H1 (cell line): ENCODE measurements around the gene RTP1. TPM values are rescaled to one million over a fixed set of nuclear protein-coding genes. Genes with fewer than 3 reads are reported as not detected.

Experiments
- CTCF ChIA-PET: fragments of 300-600 bp; sonication (Branson Sonifier 250); formaldehyde crosslinking; loops from one replicate; lab custom pipeline; 2021; ENCODE audit not compliant: partially characterized antibody; lab: Charles Lee
- POLR2A ChIA-PET: fragments of 300-600 bp; sonication (Branson Sonifier 250); formaldehyde crosslinking; loops from one replicate; lab custom pipeline; 2021; ENCODE audit warnings: inconsistent platforms; ENCODE audit not compliant: partially characterized antibody; lab: Charles Lee
- DNase-seq, 2 experiments: peaks; one replicate each; pipeline versions ENCODE4 v3.0.0 to v3.0.0-alpha.2; 2010 to 2022; ENCODE audit warnings: low spot score in 2 of 2, low read depth in 1 of 2, mixed read lengths in 1 of 2
- FAIRE-seq: peaks from 2 replicates; lab custom pipeline; 2011; peaks lifted over from hg19 to GRCh38; lab: Jason Lieb, UNC
- H2AFZ ChIP-seq: 2 replicates; pipeline ENCODE4 v1.8.1; 2012; ENCODE audit warnings: low read length, inconsistent platforms
- H2AK5ac ChIP-seq: 2 replicates; pipeline ENCODE4 v1.6.1; 2013; ENCODE audit warnings: low read depth, low read length
- H2BK120ac ChIP-seq: replicated peaks from 2 replicates; pipeline ENCODE3; 2013; ENCODE audit warnings: low read depth, low read length, inconsistent platforms
- H2BK12ac ChIP-seq: 2 replicates; pipeline ENCODE4 v1.6.1; 2013; ENCODE audit warnings: low read depth, low read length
- H2BK15ac ChIP-seq: 2 replicates; pipeline ENCODE4 v1.6.1; 2013; ENCODE audit warnings: low read length
- H2BK20ac ChIP-seq: 2 replicates; pipeline ENCODE4 v1.6.1; 2013; ENCODE audit warnings: low read length
- H2BK5ac ChIP-seq: 2 replicates; pipeline ENCODE4 v1.6.1; 2013; ENCODE audit warnings: low read depth, low read length
- H3K14ac ChIP-seq: 2 replicates; pipeline ENCODE4 v1.6.1; 2013; ENCODE audit warnings: inconsistent platforms; ENCODE audit not compliant: insufficient read length
- H3K18ac ChIP-seq: 2 replicates; pipeline ENCODE4 v1.6.1; 2013; ENCODE audit warnings: low read length; ENCODE audit errors: extremely low read depth
- H3K23ac ChIP-seq: 2 replicates; pipeline ENCODE4 v1.6.1; 2013; ENCODE audit warnings: inconsistent platforms; ENCODE audit not compliant: insufficient read length
- H3K23me2 ChIP-seq: 2 replicates; pipeline ENCODE4 v1.6.1; 2013; ENCODE audit warnings: low read depth, low read length
- H3K27ac ChIP-seq: 2 replicates; pipeline ENCODE4 v1.6.1; 2011; ENCODE audit warnings: low read depth, low read length, inconsistent platforms
- H3K27me3 ChIP-seq, 4 experiments: replicated peaks in 1 of 4; 1 replicate in 1 of 4; 2 replicates in 3 of 4; pipeline versions ENCODE4 v1.6.1 to v1.8.1; 2011 to 2013; ENCODE audit warnings: low read length in 3 of 4, mild to moderate bottlenecking in 3 of 4, inconsistent platforms in 2 of 4, mixed read lengths in 2 of 4, moderate library complexity in 1 of 4; ENCODE audit not compliant: control insufficient read depth in 3 of 4, insufficient read depth in 3 of 4; ENCODE audit errors: extremely low read depth in 1 of 4
- H3K36me3 ChIP-seq, 4 experiments: 2 replicates each; pipeline versions ENCODE4 v1.6.1 to v1.8.1; 2011 to 2013; ENCODE audit warnings: mild to moderate bottlenecking in 4 of 4, low read length in 3 of 4, moderate library complexity in 2 of 4, control low read depth in 1 of 4, inconsistent platforms in 1 of 4; ENCODE audit not compliant: insufficient read depth in 4 of 4, control insufficient read depth in 2 of 4
- H3K4ac ChIP-seq: replicated peaks from 2 replicates; pipeline ENCODE3; 2013; ENCODE audit warnings: low read length, low read depth, mixed read lengths, inconsistent platforms; ENCODE audit not compliant: insufficient read length
- H3K4me1 ChIP-seq, 4 experiments: replicated peaks in 1 of 4; 1 replicate in 1 of 4; 2 replicates in 3 of 4; pipeline versions ENCODE4 v1.6.1 to v1.8.1; 2011 to 2013; ENCODE audit warnings: low read length in 3 of 4, inconsistent platforms in 2 of 4, mixed read lengths in 1 of 4; ENCODE audit not compliant: insufficient read depth in 4 of 4, control insufficient read depth in 3 of 4
- H3K4me2 ChIP-seq, 2 experiments: 2 replicates each; pipeline versions ENCODE4 v1.6.1 to v1.8.1; 2011 to 2013; ENCODE audit warnings: low read depth in 2 of 2, low read length in 2 of 2, control low read depth in 1 of 2, inconsistent platforms in 1 of 2, mild to moderate bottlenecking in 1 of 2; ENCODE audit not compliant: insufficient read depth in 1 of 2
- H3K4me3 ChIP-seq, 4 experiments: fragments of 200-600, 300-600 bp in 1 of 4; sonication (generic), shearing (Covaris generic), sonication (Bioruptor Twin) in 1 of 4; 2 replicates each; pipeline versions ENCODE4 v1.5.1 to v1.8.1; 2011 to 2016; ENCODE audit warnings: low read length in 4 of 4, low read depth in 3 of 4, control low read depth in 2 of 4, inconsistent platforms in 2 of 4, mild to moderate bottlenecking in 2 of 4, mixed read lengths in 1 of 4, moderate library complexity in 1 of 4; ENCODE audit not compliant: insufficient read depth in 2 of 4; ENCODE audit errors: extremely low read depth in 1 of 4
- H3K56ac ChIP-seq: replicated peaks from 2 replicates; pipeline ENCODE3; 2013; ENCODE audit warnings: low read depth, mild to moderate bottlenecking, mixed read lengths, low read length, inconsistent platforms; ENCODE audit not compliant: insufficient read length
- H3K79me1 ChIP-seq: 2 replicates; pipeline ENCODE4 v1.6.1; 2013; ENCODE audit warnings: low read depth, low read length, control low read depth
- H3K79me2 ChIP-seq, 2 experiments: 2 replicates each; pipeline versions ENCODE4 v1.6.1 to v1.8.1; 2012 to 2013; ENCODE audit warnings: low read length in 2 of 2, mild to moderate bottlenecking in 2 of 2, inconsistent platforms in 1 of 2; ENCODE audit not compliant: insufficient read depth in 2 of 2, control insufficient read depth in 1 of 2
- H3K9ac ChIP-seq, 4 experiments: replicated peaks in 1 of 4; 1 replicate in 1 of 4; 2 replicates in 3 of 4; pipeline versions ENCODE4 v1.6.1 to v1.8.1; 2011 to 2013; ENCODE audit warnings: low read depth in 3 of 4, low read length in 3 of 4, control low read depth in 2 of 4, mild to moderate bottlenecking in 2 of 4, moderate library complexity in 2 of 4, inconsistent platforms in 1 of 4; ENCODE audit errors: extremely low read depth in 1 of 4
- H3K9me3 ChIP-seq, 2 experiments: 2 replicates each; pipeline versions ENCODE4 v1.6.1 to v1.8.1; 2012 to 2013; ENCODE audit warnings: mild to moderate bottlenecking in 2 of 2, moderate library complexity in 2 of 2, control low read depth in 1 of 2, inconsistent platforms in 1 of 2, low read depth in 1 of 2, low read length in 1 of 2, mixed read lengths in 1 of 2; ENCODE audit not compliant: insufficient read depth in 2 of 2
- H4K20me1 ChIP-seq, 2 experiments: replicated peaks in 1 of 2; 2 replicates each; pipeline versions ENCODE3 to v1.8.1; 2011 to 2013; ENCODE audit warnings: inconsistent platforms in 2 of 2, low read length in 2 of 2, mild to moderate bottlenecking in 1 of 2; ENCODE audit not compliant: insufficient read depth in 2 of 2, control insufficient read depth in 1 of 2
- H4K5ac ChIP-seq: 2 replicates; pipeline ENCODE4 v1.6.1; 2013; ENCODE audit warnings: low read length, low read depth, mixed read lengths, inconsistent platforms; ENCODE audit not compliant: insufficient read length
- H4K8ac ChIP-seq: 2 replicates; pipeline ENCODE4 v1.8.0; 2013; ENCODE audit warnings: mild to moderate bottlenecking, moderate library complexity, low read length, inconsistent platforms; ENCODE audit not compliant: insufficient read depth; ENCODE audit errors: extremely low read depth
- H4K91ac ChIP-seq: replicated peaks from 2 replicates; pipeline ENCODE3; 2013; ENCODE audit warnings: low read length, mixed read lengths, inconsistent platforms; ENCODE audit not compliant: insufficient read length
- E2F6 ChIP-seq: IDR thresholded peaks from 2 replicates; pipeline ENCODE4 v1.6.1; 2012; ENCODE audit warnings: inconsistent platforms
- EP300 ChIP-seq, 2 experiments: IDR thresholded peaks; 1 replicate in 1 of 2; 2 replicates in 1 of 2; pipeline ENCODE4 v1.6.1; 2011 to 2012; ENCODE audit warnings: low read depth in 2 of 2, low read length in 2 of 2, mild to moderate bottlenecking in 2 of 2, borderline replicate concordance in 1 of 2, inconsistent platforms in 1 of 2, moderate library complexity in 1 of 2
- TAF1 ChIP-seq: IDR thresholded peaks from 2 replicates; pipeline ENCODE4 v1.6.1; 2011; ENCODE audit warnings: mild to moderate bottlenecking, low read depth, low read length
- WGBS, 2 experiments: shearing (Covaris generic) in 1 of 2; methylation state at CpG; one replicate each; pipeline versions ENCODE4 v1.1.6 to v1.1.7; 2013 to 2015; ENCODE audit warnings: low lambda C conversion rate in 2 of 2, mixed read lengths in 2 of 2, inconsistent platforms in 1 of 2, low coverage in 1 of 2, missing lambda C conversion rate in 1 of 2; ENCODE audit not compliant: insufficient replicate concordance in 2 of 2, insufficient coverage in 1 of 2, insufficient read length in 1 of 2; ENCODE audit errors: extremely low coverage in 1 of 2, missing lambda C conversion rate in 1 of 2; 5-methylcytosine and 5-hydroxymethylcytosine counted together
- polyA plus RNA-seq, 7 experiments: library from polyadenylated mRNA; depleted of rRNA in 3 of 7; stranded (reverse) in 5 of 7; unstranded in 2 of 7; fragments of >200 nt in 5 of 7; fragments of 200-250 nt in 2 of 7; gene quantifications; 1 replicate in 5 of 7; 2 replicates in 1 of 7; 4 replicates in 1 of 7; pipeline versions ENCODE4 v1.2.1 to v1.2.3, GENCODE V29; 2011 to 2013; ENCODE audit warnings: missing spikeins in 2 of 7, mixed read lengths in 2 of 7
- total RNA-seq: library from RNA; stranded (reverse); fragmentation: NEBNext Ultra II Directional; extraction: Animal tissue kit (Norgen Biotek cat#: 25700); gene quantifications from 2 replicates; pipeline ENCODE4 v1.2.1, GENCODE V29; 2021

Gene RTP1
- total and polyA plus RNA-seq, 2 of the 8 experiments (the other 6 are each of a cell fraction or from before 2014, with no cell fraction given), result 2.9 to 3.0 TPM

- POLR2A ChIA-PET, result interaction anchor here (1.0 to 2.7 kb wide), 2 partner anchors 13 to 34 kb away, joined by 3 to 10 read pairs; no protein-coding TSS in a partner anchor
- Histone ChIP-seq H3K14ac (no peak overlapping the region), H3K27ac (no peak overlapping the region), H4K20me1 (no peaks in the 10 kb centered on the region), H4K8ac (0 out of 2 replicates have a peak overlapping the region, but pooled peaks have one; percentile 6), H2BK12ac (no peak overlapping the region), H4K91ac (no peak overlapping the region), H3K27me3 (no peaks in the 10 kb centered on the region), H2BK20ac (no peak overlapping the region; the same call in 1 of the 2 replicates), H2BK5ac (no peak overlapping the region), H2AFZ (no peak overlapping the region), H3K23me2 (no peaks in the 10 kb centered on the region), H2BK15ac (no peak overlapping the region), H3K18ac (no peak overlapping the region), H4K5ac (no peak overlapping the region), H3K36me3 (no peaks in the 10 kb centered on the region), H3K9me3 (no peaks in the 10 kb centered on the region), H3K9ac (no peak overlapping the region), H3K79me2 (no peaks in the 10 kb centered on the region)
- 92% methylated on average over 4 of the region's 4 CpGs; no CpG with 5 or more reads in 1 of the 2 experiments for WGBS, 2 experiments
- FAIRE-seq, result no peak
- no peak for DNase-seq
- TF ChIP-seq E2F6 (no peak), EP300 (IDR thresholded peaks at IDR 0.05; ENCODE audit: borderline replicate concordance in 1 of 2, low read depth in 2 of 2, low read length in 2 of 2) (no peak), TAF1 (no peak)
- TF ChIP-seq, all 59 proteins: peak for 0
- H2AK5ac ChIP-seq, result no peak overlapping the region
- H3K23ac ChIP-seq, result no peak overlapping the region
- no peak overlapping the region for H3K4me3 ChIP-seq
- CTCF ChIA-PET, result interaction anchor here (1.1 to 2.3 kb wide), 3 partner anchors 34 to 120 kb away, joined by 3 to 13 read pairs (median 3); no protein-coding TSS in a partner anchor
- no peak overlapping the region for H2BK120ac ChIP-seq
- no peak overlapping the region for H3K56ac ChIP-seq
- H3K4me1 ChIP-seq, result peaks cover 0 to 5% (median 1%) of the 10 kb centered on the region in 4 experiments; a peak in 2 of 7 replicates
- H3K4ac ChIP-seq, result no peak overlapping the region
- no peaks in the 10 kb centered on the region for H3K79me1 ChIP-seq
- H3K4me2 ChIP-seq, result no peak overlapping the region
Observed at GRCh38 chr3:187198490-187198889, 1.2 kb downstream of the RTP1 start.
